Body of pancreas (tissue), 4 donors: Measurements from ENCODE around the gene SCP2. TPM values are rescaled to one million over a fixed set of nuclear protein-coding genes. Genes with fewer than 3 reads are reported as not detected.

Experiments
- ATAC-seq: fragments of 150-250 bp; one replicate; pipeline ENCODE4 v1.9.1; 2016
- DNase-seq, 4 donors: peaks; one replicate each; pipeline ENCODE4 v3.0.0-alpha.2; 2019
- H3K27ac ChIP-seq, 4 donors: fragments of 200-600 bp; sonication (generic); 1 replicate in 3 of 4; 2 replicates in 1 of 4; pipeline versions ENCODE4 v1.5.1 to v1.6.1; 2016 to 2019; ENCODE audit warnings: mild to moderate bottlenecking in 1 of 4, mixed read lengths in 1 of 4, moderate library complexity in 1 of 4
- H3K27me3 ChIP-seq, 2 donors: fragments of 200-600 bp; sonication (generic); one replicate each; pipeline ENCODE4 v1.6.0; 2016; ENCODE audit warnings: mild to moderate bottlenecking in 1 of 2
- H3K36me3 ChIP-seq, 2 donors: fragments of 200-600 bp; sonication (generic); replicated peaks in 1 of 2; 2 replicates each; pipeline ENCODE4 v1.5.1; 2016; ENCODE audit warnings: low read depth in 2 of 2; ENCODE audit not compliant: insufficient read depth in 1 of 2
- H3K4me1 ChIP-seq: fragments of 200-600 bp; sonication (generic); one replicate; pipeline ENCODE4 v1.6.0; 2016
- H3K4me3 ChIP-seq, 2 donors: fragments of 200-600 bp; sonication (generic); 1 replicate in 1 of 2; 2 replicates in 1 of 2; pipeline ENCODE4 v1.5.1; 2016 to 2019
- H3K9me3 ChIP-seq, 3 donors: fragments of 200-600 bp; sonication (generic); 1 replicate in 2 of 3; 2 replicates in 1 of 3; pipeline ENCODE4 v1.5.1; 2016
- POLR2A ChIP-seq, 3 donors: fragments of 450-650 bp; IDR thresholded peaks; one replicate each; pipeline ENCODE4 v1.6.1; 2016; ENCODE audit warnings: antibody characterized with exemption in 3 of 3, mild to moderate bottlenecking in 2 of 3
- WGBS, 2 donors: methylation state at CpG; one replicate each; pipeline ENCODE4 v1.1.5; 2017; 5-methylcytosine and 5-hydroxymethylcytosine counted together
- intact Hi-C: fragments of 100-400 bp; cut with DNase I; formaldehyde crosslinking; loops from one replicate; pipeline ENCODE4 v1.15.1; 2023
- total RNA-seq, 2 donors: library from RNA; depleted of rRNA; stranded (reverse); fragments of >200 nt; gene quantifications; one replicate each; pipeline ENCODE4 v1.1.0, GENCODE V29; 2016
- TF ChIP-seq, protein P1 (sequence below), 7 experiments: fragments of 450-650 bp in 4 of 7; fragments of 200-600 bp in 3 of 7; sonication (generic) in 3 of 7; IDR thresholded peaks; one replicate each; pipeline ENCODE4 v1.5.1; 2016 to 2019; ENCODE audit warnings: antibody characterized with exemption in 7 of 7

Gene SCP2, protein sequence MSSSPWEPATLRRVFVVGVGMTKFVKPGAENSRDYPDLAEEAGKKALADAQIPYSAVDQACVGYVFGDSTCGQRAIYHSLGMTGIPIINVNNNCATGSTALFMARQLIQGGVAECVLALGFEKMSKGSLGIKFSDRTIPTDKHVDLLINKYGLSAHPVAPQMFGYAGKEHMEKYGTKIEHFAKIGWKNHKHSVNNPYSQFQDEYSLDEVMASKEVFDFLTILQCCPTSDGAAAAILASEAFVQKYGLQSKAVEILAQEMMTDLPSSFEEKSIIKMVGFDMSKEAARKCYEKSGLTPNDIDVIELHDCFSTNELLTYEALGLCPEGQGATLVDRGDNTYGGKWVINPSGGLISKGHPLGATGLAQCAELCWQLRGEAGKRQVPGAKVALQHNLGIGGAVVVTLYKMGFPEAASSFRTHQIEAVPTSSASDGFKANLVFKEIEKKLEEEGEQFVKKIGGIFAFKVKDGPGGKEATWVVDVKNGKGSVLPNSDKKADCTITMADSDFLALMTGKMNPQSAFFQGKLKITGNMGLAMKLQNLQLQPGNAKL
- 10 to 100 TPM; 87.4 to 90.3 TPM for total RNA-seq

DNA sequence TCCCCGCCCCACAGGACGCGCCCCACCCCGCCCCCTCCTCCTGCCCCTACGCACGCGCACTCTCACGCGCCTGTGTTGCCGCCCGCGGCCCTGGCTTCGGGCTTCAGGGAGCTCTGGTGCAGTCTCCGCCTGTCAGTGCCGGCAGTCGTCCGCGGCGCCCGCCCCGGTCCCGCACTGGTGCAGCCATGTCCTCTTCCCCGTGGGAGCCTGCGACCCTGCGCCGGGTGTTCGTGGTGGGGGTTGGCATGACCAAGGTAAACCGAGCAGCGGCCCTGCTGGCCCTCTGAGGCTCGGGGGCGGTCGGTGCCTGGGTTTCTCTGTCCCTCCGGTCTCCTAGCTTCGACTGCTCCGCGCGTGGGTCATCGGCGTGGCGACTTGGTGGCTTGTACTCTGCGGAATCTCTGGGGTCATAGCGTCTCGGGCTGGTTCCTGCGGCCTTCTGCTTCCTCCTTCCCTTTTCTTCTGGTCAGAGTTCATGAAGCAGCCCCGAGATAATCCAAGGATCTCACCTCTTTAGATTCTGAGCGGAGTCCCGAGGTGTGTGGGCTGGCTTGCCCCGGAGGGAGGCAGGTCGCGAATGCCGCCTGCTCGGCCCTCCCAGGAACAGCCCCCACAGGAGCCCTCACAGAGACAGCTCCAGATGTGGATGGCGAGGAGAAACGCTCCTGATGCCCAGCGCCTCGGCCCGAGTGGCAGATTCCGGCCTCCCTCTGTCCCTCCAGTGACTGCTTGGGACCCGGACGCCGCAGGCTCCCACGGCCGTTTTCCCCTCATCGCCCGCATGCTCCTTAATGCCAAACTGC is at the start of gene SCP2:
Gene SCP2, plus strand, starts transcription at position 65 of the 803 bp plus-strand sequence. Its CDS starts 121 bp downstream, at position 186.
- peaks cover 43% of the 10 kb centered on the region for H3K4me1 ChIP-seq
- H3K36me3 ChIP-seq = no peaks in the 10 kb centered on the region
- DNase-seq = peak; percentile 82 to 87 (median 86)
- 0 to 3% methylated on average over 25 to 65 of the region's 65 CpGs for WGBS, 2 donors
- peak; percentile 81 for ATAC-seq
- TF ChIP-seq, protein P1, sequence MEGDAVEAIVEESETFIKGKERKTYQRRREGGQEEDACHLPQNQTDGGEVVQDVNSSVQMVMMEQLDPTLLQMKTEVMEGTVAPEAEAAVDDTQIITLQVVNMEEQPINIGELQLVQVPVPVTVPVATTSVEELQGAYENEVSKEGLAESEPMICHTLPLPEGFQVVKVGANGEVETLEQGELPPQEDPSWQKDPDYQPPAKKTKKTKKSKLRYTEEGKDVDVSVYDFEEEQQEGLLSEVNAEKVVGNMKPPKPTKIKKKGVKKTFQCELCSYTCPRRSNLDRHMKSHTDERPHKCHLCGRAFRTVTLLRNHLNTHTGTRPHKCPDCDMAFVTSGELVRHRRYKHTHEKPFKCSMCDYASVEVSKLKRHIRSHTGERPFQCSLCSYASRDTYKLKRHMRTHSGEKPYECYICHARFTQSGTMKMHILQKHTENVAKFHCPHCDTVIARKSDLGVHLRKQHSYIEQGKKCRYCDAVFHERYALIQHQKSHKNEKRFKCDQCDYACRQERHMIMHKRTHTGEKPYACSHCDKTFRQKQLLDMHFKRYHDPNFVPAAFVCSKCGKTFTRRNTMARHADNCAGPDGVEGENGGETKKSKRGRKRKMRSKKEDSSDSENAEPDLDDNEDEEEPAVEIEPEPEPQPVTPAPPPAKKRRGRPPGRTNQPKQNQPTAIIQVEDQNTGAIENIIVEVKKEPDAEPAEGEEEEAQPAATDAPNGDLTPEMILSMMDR (IDR thresholded peaks at IDR 0.05) = no peak
- peak; percentile 74 to 90 (median 88) for TF ChIP-seq POLR2A (IDR thresholded peaks at IDR 0.05)
- no peaks in the 10 kb centered on the region for H3K27me3 ChIP-seq
- peak within 1 kb of the TSS; percentile 71 to 83 (median 73) for H3K27ac ChIP-seq
- H3K9me3 ChIP-seq = no peaks in the 10 kb centered on the region
- peak within 1 kb of the TSS; percentile 65 to 78 for H3K4me3 ChIP-seq
- intact Hi-C loops = no loop called here

- Histone ChIP-seq H3K36me3 (no peaks in the 10 kb centered on the region), H3K27ac (no peak overlapping the region), H3K9me3 (no peaks in the 10 kb centered on the region), H3K4me3 (no peak overlapping the region), H3K4me1 (no peaks in the 10 kb centered on the region), H3K27me3 (no peaks in the 10 kb centered on the region)
- 93 to 94% methylated on average over 3 of the region's 3 CpGs for WGBS, 2 donors
- TF ChIP-seq, protein P1 (IDR thresholded peaks at IDR 0.05) = no peak
- TF ChIP-seq POLR2A (IDR thresholded peaks at IDR 0.05) = no peak
- no peak for DNase-seq
- ATAC-seq = no peak
- intact Hi-C loops = no loop called here
Measured at GRCh38 chr1:52877554-52877953, 49.5 kb upstream of the SCP2 start.

- ATAC-seq (no peak), DNase-seq (no peak)
- H3K36me3 ChIP-seq = no peaks in the 10 kb centered on the region
- intact Hi-C loops = no loop called here
- H3K27me3 ChIP-seq = no peaks in the 10 kb centered on the region
- no peaks in the 10 kb centered on the region for H3K9me3 ChIP-seq
- 87 to 88% methylated on average over 2 of the region's 2 CpGs for WGBS, 2 donors
- H3K4me1 ChIP-seq = no peaks in the 10 kb centered on the region
- no peak overlapping the region for H3K4me3 ChIP-seq
- TF ChIP-seq POLR2A (IDR thresholded peaks at IDR 0.05) = no peak
- no peak overlapping the region for H3K27ac ChIP-seq
Measured at GRCh38 chr1:52880206-52880605, 46.9 kb upstream of the SCP2 start.

DNA sequence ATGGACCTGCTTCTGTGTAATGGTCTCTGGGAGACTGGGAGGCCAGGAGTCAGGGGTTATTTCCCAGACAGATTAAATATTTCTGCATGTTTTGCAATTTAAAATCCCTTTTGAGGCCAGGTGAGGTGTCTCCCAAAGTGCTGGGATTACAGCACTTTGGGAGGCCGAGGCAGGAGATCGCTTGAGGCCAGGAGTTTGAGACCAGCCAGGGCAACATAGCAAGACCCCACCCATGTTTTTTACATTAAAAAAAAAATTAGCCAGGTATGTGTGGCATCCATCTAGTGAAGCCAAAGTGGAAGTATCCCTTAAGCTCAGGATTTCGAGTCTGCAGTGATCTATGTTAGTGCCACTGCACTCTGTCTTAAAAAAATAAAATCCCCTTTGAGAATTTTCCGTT is 39.6 kb upstream of the SCP2 start:
- Histone ChIP-seq H3K36me3 (no peaks in the 10 kb centered on the region), H3K27ac (no peak overlapping the region), H3K9me3 (no peaks in the 10 kb centered on the region), H3K4me3 (no peak overlapping the region), H3K4me1 (no peaks in the 10 kb centered on the region), H3K27me3 (no peaks in the 10 kb centered on the region)
- ATAC-seq (no peak), DNase-seq (no peak)
- intact Hi-C loops = no loop called here
- TF ChIP-seq, protein P1 (IDR thresholded peaks at IDR 0.05) = no peak
- TF ChIP-seq POLR2A (IDR thresholded peaks at IDR 0.05) = no peak
- 87 to 88% methylated on average over 4 of the region's 4 CpGs for WGBS, 2 donors
